OCI-LY1 (cell line): ENCODE results near the gene C16orf89.

Experiments used
- H2AFZ ChIP-seq: fragments of 200-600 bp; sonication (generic), shearing (Covaris generic); 2 replicates; pipeline ENCODE4 v1.6.0; 2014; ENCODE audit warnings: antibody characterized with exemption, mild to moderate bottlenecking, low read length
- H3F3A ChIP-seq: fragments of 200-600 bp; sonication (generic), shearing (Covaris generic); 2 replicates; pipeline ENCODE4 v1.6.0; 2014; ENCODE audit warnings: mild to moderate bottlenecking, antibody characterized with exemption, low read length, moderate library complexity; ENCODE audit not compliant: insufficient read depth
- H3K27ac ChIP-seq: fragments of 200-600 bp; sonication (generic); 2 replicates; pipeline ENCODE4 v1.5.1; 2014; ENCODE audit warnings: low read length, mixed run types, mild to moderate bottlenecking, low read depth; ENCODE audit not compliant: poor library complexity, severe bottlenecking
- H3K27me3 ChIP-seq: fragments of 200-600 bp; sonication (generic); 2 replicates; pipeline ENCODE4 v1.6.0; 2014; ENCODE audit warnings: antibody characterized with exemption, mild to moderate bottlenecking, low read length, moderate library complexity; ENCODE audit not compliant: insufficient read depth
- H3K36me3 ChIP-seq: fragments of 200-600 bp; sonication (generic); 2 replicates; pipeline ENCODE4 v1.6.1; 2014; ENCODE audit warnings: mild to moderate bottlenecking, antibody characterized with exemption, low read length, moderate library complexity, mixed read lengths; ENCODE audit not compliant: insufficient read depth
- H3K4me1 ChIP-seq: fragments of 200-600 bp; sonication (generic); 2 replicates; pipeline ENCODE4 v1.5.1; 2014; ENCODE audit warnings: mild to moderate bottlenecking, low read length, moderate library complexity; ENCODE audit not compliant: insufficient read depth, severe bottlenecking
- H3K4me2 ChIP-seq: fragments of 200-600 bp; sonication (generic), shearing (Covaris generic); 2 replicates; pipeline ENCODE4 v1.6.1; 2014; ENCODE audit warnings: low read length
- H3K4me3 ChIP-seq: fragments of 200-600 bp; sonication (generic); 2 replicates; pipeline ENCODE4 v1.5.1; 2014; ENCODE audit warnings: low read length, low read depth, mild to moderate bottlenecking, mixed read lengths; ENCODE audit not compliant: poor library complexity, severe bottlenecking
- H3K79me2 ChIP-seq: fragments of 200-600 bp; shearing (Covaris generic); 2 replicates; pipeline ENCODE4 v1.6.1; 2016; ENCODE audit warnings: mixed run types, low read length, mixed read lengths; ENCODE audit not compliant: insufficient read depth
- H3K9ac ChIP-seq: fragments of 200-600 bp; sonication (generic), shearing (Covaris generic); 2 replicates; pipeline ENCODE4 v1.6.1; 2014; ENCODE audit warnings: mild to moderate bottlenecking, low read length, mixed read lengths
- H3K9me2 ChIP-seq: fragments of 200-600 bp; sonication (generic), shearing (Covaris generic); 2 replicates; pipeline ENCODE4 v1.6.1; 2014; ENCODE audit warnings: low read depth, mild to moderate bottlenecking, low read length, mixed read lengths
- H3K9me3 ChIP-seq: fragments of 200-600 bp; shearing (Covaris generic); 2 replicates; pipeline ENCODE4 v1.6.1; 2014; ENCODE audit warnings: low read length, mixed read lengths
- H4K20me1 ChIP-seq: fragments of 200-600 bp; sonication (generic), shearing (Covaris generic); 2 replicates; pipeline ENCODE4 v1.6.0; 2016; ENCODE audit warnings: mild to moderate bottlenecking, low read length; ENCODE audit not compliant: insufficient read depth
- EZH2 ChIP-seq: fragments of 200-600 bp; sonication (generic), shearing (Covaris generic); IDR thresholded peaks from 2 replicates; pipeline ENCODE4 v1.8.0; 2017; ENCODE audit warnings: borderline replicate concordance, mixed run types, mild to moderate bottlenecking, antibody characterized with exemption, low read length, moderate library complexity, mixed read lengths
- TF ChIP-seq, protein P1 (sequence below): fragments of 200-600 bp; sonication (generic), shearing (Covaris generic); IDR thresholded peaks from 2 replicates; pipeline ENCODE4 v1.5.1; 2017; ENCODE audit warnings: mild to moderate bottlenecking, antibody characterized with exemption, low read length, moderate library complexity, mixed read lengths

C16orf89 gene

DNA sequence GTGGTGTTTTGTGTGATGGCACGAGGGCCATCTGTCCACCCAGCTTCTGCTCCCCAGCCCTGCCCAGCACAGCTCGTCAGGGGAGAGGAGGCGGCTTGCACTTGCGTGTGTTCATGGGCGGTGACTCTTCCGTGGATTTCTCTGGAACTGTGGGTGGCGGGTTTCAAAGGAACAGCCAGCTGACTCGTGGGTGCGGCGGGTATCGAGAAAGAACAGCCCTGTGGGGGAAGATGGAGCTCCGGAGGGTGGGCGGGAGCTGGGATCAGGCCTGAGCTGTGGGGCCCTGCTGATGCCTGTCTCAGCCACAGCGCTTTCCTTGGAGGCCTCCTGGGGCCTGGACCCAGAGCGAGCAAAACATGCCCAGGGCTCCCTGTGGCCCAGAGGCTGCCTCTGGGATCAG lies 45.2 kb downstream of the C16orf89 start:
- Histone ChIP-seq H3K4me3 (no peak overlapping the region), H3K27ac (no peak overlapping the region), H3K27me3 (no peaks in the 10 kb centered on the region; the same call in 1 of the 2 replicates), H3K4me1 (no peaks in the 10 kb centered on the region), H3K4me2 (no peak overlapping the region), H3K9me2 (no peaks in the 10 kb centered on the region), H2AFZ (no peak overlapping the region), H3K36me3 (no peaks in the 10 kb centered on the region), H3K79me2 (no peaks in the 10 kb centered on the region), H4K20me1 (no peaks in the 10 kb centered on the region), H3F3A (no peaks in the 10 kb centered on the region), H3K9me3 (no peaks in the 10 kb centered on the region), H3K9ac (no peak overlapping the region)
- TF ChIP-seq EZH2 = no peak
- TF ChIP-seq, protein P1, sequence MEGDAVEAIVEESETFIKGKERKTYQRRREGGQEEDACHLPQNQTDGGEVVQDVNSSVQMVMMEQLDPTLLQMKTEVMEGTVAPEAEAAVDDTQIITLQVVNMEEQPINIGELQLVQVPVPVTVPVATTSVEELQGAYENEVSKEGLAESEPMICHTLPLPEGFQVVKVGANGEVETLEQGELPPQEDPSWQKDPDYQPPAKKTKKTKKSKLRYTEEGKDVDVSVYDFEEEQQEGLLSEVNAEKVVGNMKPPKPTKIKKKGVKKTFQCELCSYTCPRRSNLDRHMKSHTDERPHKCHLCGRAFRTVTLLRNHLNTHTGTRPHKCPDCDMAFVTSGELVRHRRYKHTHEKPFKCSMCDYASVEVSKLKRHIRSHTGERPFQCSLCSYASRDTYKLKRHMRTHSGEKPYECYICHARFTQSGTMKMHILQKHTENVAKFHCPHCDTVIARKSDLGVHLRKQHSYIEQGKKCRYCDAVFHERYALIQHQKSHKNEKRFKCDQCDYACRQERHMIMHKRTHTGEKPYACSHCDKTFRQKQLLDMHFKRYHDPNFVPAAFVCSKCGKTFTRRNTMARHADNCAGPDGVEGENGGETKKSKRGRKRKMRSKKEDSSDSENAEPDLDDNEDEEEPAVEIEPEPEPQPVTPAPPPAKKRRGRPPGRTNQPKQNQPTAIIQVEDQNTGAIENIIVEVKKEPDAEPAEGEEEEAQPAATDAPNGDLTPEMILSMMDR = no peak

GRCh38 chr16:5019775-5020174 lies 46.0 kb downstream of the C16orf89 start:
- Histone ChIP-seq H3K4me3 (no peak overlapping the region), H2AFZ (no peak overlapping the region), H4K20me1 (no peaks in the 10 kb centered on the region), H3K4me2 (no peak overlapping the region), H3K9me2 (no peaks in the 10 kb centered on the region), H3F3A (no peaks in the 10 kb centered on the region), H3K4me1 (no peaks in the 10 kb centered on the region), H3K27ac (no peak overlapping the region), H3K27me3 (no peaks in the 10 kb centered on the region; the same call in 1 of the 2 replicates), H3K9me3 (no peaks in the 10 kb centered on the region), H3K36me3 (no peaks in the 10 kb centered on the region), H3K79me2 (no peaks in the 10 kb centered on the region), H3K9ac (no peak overlapping the region)
- no peak for TF ChIP-seq EZH2
- TF ChIP-seq, protein P1 = no peak

- no peak overlapping the region for H3K4me3 ChIP-seq
- no peaks in the 10 kb centered on the region for H3K4me1 ChIP-seq
Observed at GRCh38 chr16:5018793-5019192, 47.0 kb downstream of the C16orf89 start.

More at GRCh38 chr16:5018793-5019192, 47.0 kb downstream of the C16orf89 start:
- Histone ChIP-seq H3F3A (no peaks in the 10 kb centered on the region), H3K9ac (no peak overlapping the region), H3K4me2 (no peak overlapping the region), H3K36me3 (no peaks in the 10 kb centered on the region), H4K20me1 (no peaks in the 10 kb centered on the region), H2AFZ (no peak overlapping the region), H3K79me2 (no peaks in the 10 kb centered on the region), H3K27me3 (no peaks in the 10 kb centered on the region; the same call in 1 of the 2 replicates), H3K27ac (no peak overlapping the region), H3K9me2 (no peaks in the 10 kb centered on the region), H3K9me3 (no peaks in the 10 kb centered on the region)
- TF ChIP-seq, protein P1 = no peak
- TF ChIP-seq EZH2 = no peak
